HUES6 (cell line): ENCODE data around the gene CCDC137.

Experiments
- H3K27ac ChIP-seq: 2 replicates; pipeline ENCODE4 v1.7.0; 2013; ENCODE audit warnings: low read depth, mild to moderate bottlenecking, low read length, inconsistent platforms
- H3K27me3 ChIP-seq: 2 replicates; pipeline ENCODE4 v1.6.1; 2013; ENCODE audit warnings: low read length; ENCODE audit not compliant: control insufficient read depth, insufficient read depth
- H3K36me3 ChIP-seq: 2 replicates; pipeline ENCODE4 v1.6.1; 2013; ENCODE audit warnings: low read length; ENCODE audit not compliant: control insufficient read depth, insufficient read depth
- H3K4me1 ChIP-seq: 2 replicates; pipeline ENCODE4 v1.6.1; 2013; ENCODE audit warnings: low read length; ENCODE audit not compliant: control insufficient read depth, insufficient read depth
- H3K4me3 ChIP-seq: 2 replicates; pipeline ENCODE4 v1.5.1; 2013; ENCODE audit warnings: low read depth, low read length
- H3K9ac ChIP-seq: one replicate; pipeline ENCODE4 v1.6.1; 2013; ENCODE audit warnings: mild to moderate bottlenecking, low read length
- H3K9me3 ChIP-seq: 2 replicates; pipeline ENCODE4 v1.6.1; 2013; ENCODE audit warnings: low read depth, low read length; ENCODE audit not compliant: control insufficient read depth, insufficient read depth

CCDC137 gene

DNA sequence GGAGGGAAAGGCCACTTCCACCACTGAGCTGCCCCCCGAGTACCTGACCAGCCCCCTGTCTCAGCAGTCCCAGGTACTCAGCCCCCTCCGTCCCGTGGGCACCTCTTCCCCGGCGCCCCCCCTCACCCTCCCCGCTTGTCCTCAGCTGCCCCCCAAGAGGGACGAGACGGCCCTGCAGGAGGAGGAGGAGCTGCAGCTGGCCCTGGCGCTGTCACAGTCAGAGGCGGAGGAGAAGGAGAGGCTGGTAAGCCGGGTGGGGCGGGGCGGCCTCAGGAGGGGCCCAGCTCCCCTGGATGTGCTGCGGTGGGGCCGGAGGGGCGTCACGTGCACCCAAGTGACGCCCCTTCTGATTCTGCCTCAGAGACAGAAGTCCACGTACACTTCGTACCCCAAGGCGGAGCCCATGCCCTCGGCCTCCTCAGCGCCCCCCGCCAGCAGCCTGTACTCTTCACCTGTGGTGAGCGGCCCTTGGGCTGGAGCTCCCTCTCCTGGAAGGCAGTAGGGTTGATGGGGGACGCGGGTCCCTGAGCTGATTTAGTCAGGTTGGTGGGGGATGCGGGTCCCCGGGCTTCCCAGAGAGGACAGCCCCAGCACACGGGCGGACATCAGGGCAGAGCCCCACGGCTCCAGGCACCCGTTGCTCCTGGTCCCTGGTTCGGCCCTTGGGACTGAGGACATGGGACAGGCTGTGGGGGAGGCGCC, 27.1 kb downstream of the CCDC137 start:
- no peak overlapping the region for H3K4me3 ChIP-seq
- peaks cover 97% of the 10 kb centered on the region for H3K36me3 ChIP-seq
- no peak overlapping the region for H3K27ac ChIP-seq
- H3K4me1 ChIP-seq, result no peaks in the 10 kb centered on the region
- no peaks in the 10 kb centered on the region for H3K27me3 ChIP-seq
- H3K9ac ChIP-seq, result no peak overlapping the region
- no peaks in the 10 kb centered on the region for H3K9me3 ChIP-seq

DNA sequence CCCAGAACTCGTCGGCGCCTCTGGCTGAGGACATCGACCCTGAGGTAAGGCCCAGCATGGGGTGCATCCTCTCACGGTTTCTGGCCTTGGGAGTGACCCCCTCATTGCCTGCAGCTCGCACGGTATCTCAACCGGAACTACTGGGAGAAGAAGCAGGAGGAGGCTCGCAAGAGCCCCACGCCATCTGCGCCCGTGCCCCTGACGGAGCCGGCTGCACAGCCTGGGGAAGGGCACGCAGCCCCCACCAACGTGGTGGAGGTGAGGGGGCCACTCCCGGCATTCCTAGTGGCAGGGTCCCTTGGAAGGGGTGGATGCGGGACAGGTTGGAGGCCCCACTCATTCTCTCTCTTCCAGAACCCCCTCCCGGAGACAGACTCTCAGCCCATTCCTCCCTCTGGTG, 28.3 kb downstream of the CCDC137 start:
- H3K27me3 ChIP-seq, result no peaks in the 10 kb centered on the region
- H3K36me3 ChIP-seq, result peaks cover 93% of the 10 kb centered on the region
- no peaks in the 10 kb centered on the region for H3K4me1 ChIP-seq
- H3K4me3 ChIP-seq, result no peak overlapping the region
- H3K9me3 ChIP-seq, result no peaks in the 10 kb centered on the region
- H3K9ac ChIP-seq, result no peak overlapping the region
- H3K27ac ChIP-seq, result no peak overlapping the region

DNA sequence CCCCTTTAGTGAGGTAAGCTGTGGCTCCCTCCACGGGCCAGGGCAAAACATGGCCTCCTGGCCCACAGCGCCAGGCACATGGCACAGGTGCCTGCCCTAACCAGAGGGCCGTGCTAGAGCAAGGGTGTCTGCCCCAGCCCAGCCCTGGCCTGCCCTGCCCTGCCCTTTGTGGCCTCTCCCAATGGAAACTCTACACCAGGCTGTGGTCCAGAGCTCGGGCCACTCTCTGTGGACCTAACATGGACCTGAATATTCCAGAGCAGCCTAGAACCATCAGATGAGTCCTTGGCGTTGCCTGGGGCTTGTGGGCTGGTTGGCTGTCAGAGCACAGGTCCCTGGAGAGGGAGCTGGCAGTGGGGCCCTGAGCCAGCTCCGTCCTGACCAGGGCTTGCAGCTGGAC, 28.7 kb downstream of the CCDC137 start:
- Histone ChIP-seq H3K27me3 (no peaks in the 10 kb centered on the region), H3K27ac (no peak overlapping the region), H3K4me3 (no peak overlapping the region), H3K9ac (no peak overlapping the region), H3K36me3 (peaks cover 89% of the 10 kb centered on the region), H3K4me1 (no peaks in the 10 kb centered on the region), H3K9me3 (no peaks in the 10 kb centered on the region)

DNA sequence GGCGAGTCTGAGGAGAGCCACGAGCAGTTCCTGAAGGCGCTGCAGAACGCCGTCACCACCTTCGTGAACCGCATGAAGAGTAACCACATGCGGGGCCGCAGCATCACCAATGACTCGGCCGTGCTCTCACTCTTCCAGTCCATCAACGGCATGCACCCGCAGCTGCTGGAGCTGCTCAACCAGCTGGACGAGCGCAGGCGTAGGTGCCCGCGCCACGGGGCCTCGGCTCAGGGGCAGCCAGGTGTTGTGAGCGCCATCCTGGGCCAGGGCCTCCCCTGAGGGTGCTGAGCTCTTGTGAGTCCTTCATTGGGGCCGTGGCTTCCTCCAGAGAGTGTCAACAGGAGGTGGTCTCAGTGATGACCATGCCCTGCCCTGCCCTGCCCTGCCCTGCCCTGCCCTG, 29.3 kb downstream of the CCDC137 start:
- Histone ChIP-seq H3K4me1 (no peaks in the 10 kb centered on the region), H3K9me3 (no peaks in the 10 kb centered on the region), H3K36me3 (peaks cover 86% of the 10 kb centered on the region), H3K27me3 (no peaks in the 10 kb centered on the region), H3K9ac (no peak overlapping the region), H3K4me3 (no peak overlapping the region), H3K27ac (no peak overlapping the region)

GRCh38 chr17:81696218-81696941, 29.8 kb downstream of the CCDC137 start:
- no peaks in the 10 kb centered on the region for H3K9me3 ChIP-seq
- no peaks in the 10 kb centered on the region for H3K27me3 ChIP-seq
- H3K9ac ChIP-seq, result no peak overlapping the region
- H3K36me3 ChIP-seq, result peaks cover 86% of the 10 kb centered on the region
- no peak overlapping the region for H3K27ac ChIP-seq
- H3K4me3 ChIP-seq, result no peak overlapping the region
- H3K4me1 ChIP-seq, result peaks cover under 1% of the 10 kb centered on the region

DNA sequence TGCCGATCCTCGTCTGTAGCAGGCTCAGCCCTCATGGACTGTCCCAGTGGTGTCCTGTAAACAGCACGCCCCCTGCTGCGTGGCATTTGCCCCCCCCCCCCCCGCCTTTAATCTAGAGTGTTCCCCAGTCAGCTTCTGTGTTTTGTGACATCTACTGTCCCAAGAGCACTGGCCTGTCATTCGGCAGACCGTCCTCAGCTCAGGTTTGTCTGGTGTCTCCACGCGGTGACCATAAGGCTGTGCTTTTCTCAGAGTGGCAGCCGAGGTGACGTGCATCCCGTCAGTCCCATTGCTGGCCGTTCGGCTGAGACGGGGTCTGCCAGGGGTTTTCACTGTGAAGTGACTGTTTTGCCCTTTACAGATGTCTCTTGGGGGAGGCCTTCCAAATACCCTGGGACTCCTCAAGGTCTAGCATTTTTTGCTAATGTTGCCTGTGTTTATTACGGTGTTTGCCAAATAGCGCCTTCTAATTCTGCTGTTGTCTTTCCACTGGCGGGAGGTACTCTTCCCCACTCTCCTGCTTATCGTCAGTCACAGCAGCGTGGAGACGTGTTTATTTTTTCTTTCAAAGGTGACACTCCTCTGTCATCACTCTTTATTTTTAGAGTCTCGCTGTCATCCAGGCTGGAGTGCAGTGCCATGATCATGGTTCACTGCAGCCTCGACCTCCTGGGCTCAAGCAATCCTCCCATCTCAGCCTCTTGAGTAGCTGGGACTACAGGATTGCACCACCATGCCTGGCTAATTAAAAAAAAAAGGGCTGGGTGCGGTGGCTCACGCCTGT, 30.9 kb downstream of the CCDC137 start:
- Histone ChIP-seq H3K4me1 (peaks cover 8% of the 10 kb centered on the region), H3K27ac (no peak overlapping the region), H3K4me3 (no peak overlapping the region), H3K27me3 (no peaks in the 10 kb centered on the region), H3K9me3 (no peaks in the 10 kb centered on the region), H3K9ac (no peak overlapping the region), H3K36me3 (peaks cover 85% of the 10 kb centered on the region)

DNA sequence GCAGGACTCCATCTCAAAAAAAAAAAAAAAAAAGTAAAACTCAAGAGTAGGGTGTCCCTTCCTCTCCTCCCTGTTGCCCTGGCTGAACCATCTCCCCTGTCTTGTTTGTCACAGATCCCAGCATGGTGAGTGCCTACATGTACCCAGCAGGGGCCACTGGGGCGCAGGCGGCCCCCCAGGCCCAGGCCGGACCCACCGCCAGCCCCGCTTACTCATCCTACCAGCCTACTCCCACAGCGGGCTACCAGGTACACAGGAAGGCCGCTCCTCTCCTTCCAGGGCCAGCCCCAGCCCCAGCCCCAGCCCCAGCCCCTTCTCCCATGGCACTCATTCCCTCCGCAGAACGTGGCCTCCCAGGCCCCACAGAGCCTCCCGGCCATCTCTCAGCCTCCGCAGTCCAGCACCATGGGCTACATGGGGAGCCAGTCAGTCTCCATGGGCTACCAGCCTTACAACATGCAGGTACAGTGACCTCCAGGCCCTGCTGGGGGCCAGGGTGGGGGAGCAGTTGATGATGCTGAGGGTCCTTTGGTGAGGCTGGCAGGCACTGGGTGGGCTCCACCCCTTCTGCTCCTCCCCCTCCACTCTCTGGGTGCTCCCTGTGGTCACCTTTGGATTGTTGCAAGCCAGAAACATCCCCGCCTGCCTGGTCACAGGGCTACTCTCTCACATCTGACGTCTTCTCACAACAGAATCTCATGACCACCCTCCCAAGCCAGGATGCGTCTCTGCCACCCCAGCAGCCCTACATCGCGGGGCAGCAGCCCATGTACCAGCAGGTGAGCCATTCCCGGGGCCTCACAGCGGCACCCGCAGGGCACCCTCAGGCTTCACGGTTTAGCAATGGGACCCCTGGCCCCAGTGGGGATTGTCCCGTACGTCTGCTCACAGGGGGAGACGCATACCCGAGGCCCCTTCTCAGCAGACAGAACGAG, 34.1 kb downstream of the CCDC137 start:
- H3K9ac ChIP-seq, result peak overlapping the region; percentile 7
- H3K27ac ChIP-seq, result no peak overlapping the region
- peaks cover 66% of the 10 kb centered on the region for H3K36me3 ChIP-seq
- H3K27me3 ChIP-seq, result no peaks in the 10 kb centered on the region
- peaks cover 14% of the 10 kb centered on the region for H3K4me1 ChIP-seq
- no peaks in the 10 kb centered on the region for H3K9me3 ChIP-seq
- no peak overlapping the region for H3K4me3 ChIP-seq

DNA sequence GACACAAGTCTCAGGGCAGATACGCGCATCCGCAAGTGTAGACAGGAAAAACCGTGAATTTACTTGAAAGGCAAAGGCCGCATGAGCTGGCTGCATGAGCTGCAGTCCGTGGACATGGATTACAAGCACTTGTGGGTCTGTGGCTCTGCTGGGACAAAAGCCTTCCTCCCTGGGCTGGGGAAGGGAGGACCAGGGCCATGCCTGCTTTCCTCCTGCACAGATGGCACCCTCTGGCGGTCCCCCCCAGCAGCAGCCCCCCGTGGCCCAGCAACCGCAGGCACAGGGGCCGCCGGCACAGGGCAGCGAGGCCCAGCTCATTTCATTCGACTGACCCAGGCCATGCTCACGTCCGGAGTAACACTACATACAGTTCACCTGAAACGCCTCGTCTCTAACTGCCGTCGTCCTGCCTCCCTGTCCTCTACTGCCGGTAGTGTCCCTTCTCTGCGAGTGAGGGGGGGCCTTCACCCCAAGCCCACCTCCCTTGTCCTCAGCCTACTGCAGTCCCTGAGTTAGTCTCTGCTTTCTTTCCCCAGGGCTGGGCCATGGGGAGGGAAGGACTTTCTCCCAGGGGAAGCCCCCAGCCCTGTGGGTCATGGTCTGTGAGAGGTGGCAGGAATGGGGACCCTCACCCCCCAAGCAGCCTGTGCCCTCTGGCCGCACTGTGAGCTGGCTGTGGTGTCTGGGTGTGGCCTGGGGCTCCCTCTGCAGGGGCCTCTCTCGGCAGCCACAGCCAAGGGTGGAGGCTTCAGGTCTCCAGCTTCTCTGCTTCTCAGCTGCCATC, 34.9 kb downstream of the CCDC137 start:
- no peaks in the 10 kb centered on the region for H3K9me3 ChIP-seq
- no peak overlapping the region; the same call in 1 of the 2 replicates for H3K27ac ChIP-seq
- no peak overlapping the region for H3K9ac ChIP-seq
- H3K4me3 ChIP-seq, result peak overlapping the region; percentile 97
- peaks cover 14% of the 10 kb centered on the region for H3K4me1 ChIP-seq
- H3K27me3 ChIP-seq, result no peaks in the 10 kb centered on the region
- H3K36me3 ChIP-seq, result peaks cover 66% of the 10 kb centered on the region

- Histone ChIP-seq H3K9ac (peak within 1 kb of the TSS; percentile 94), H3K4me1 (peaks cover 14% of the 10 kb centered on the region), H3K4me3 (peak within 1 kb of the TSS; percentile 97), H3K9me3 (no peaks in the 10 kb centered on the region), H3K27me3 (no peaks in the 10 kb centered on the region), H3K36me3 (peaks cover 66% of the 10 kb centered on the region), H3K27ac (peak within 1 kb of the TSS; percentile 92)
Measured at GRCh38 chr17:81702934-81703746, 36.6 kb downstream of the CCDC137 start, which contains the start of gene MRPL12. TSS of gene MRPL12 (plus strand) at chr17:81703367. CDS start at chr17:81703502, 135 bp downstream.
